HL-60 (cell line): Measurements from ENCODE around the gene CHMP4B.
A peak's percentile ranks its signal among the peaks of the same experiment; 100 is the strongest.

Source experiments
- DNase-seq, 2 experiments: peaks; one replicate each; pipeline ENCODE4 v3.0.0-alpha.2; 2010 to 2020; ENCODE audit warnings: low read depth in 1 of 2, low spot score in 1 of 2
- H3K27ac ChIP-seq: fragments of 250-450 bp; sonication (Bioruptor Pico); replicated peaks from 2 replicates; pipeline ENCODE4 v1.5.1; 2020; ENCODE audit warnings: mild to moderate bottlenecking, moderate library complexity
- H3K27me3 ChIP-seq: fragments of 250-450 bp; sonication (Bioruptor Pico); 2 replicates; pipeline ENCODE4 v1.5.1; 2021; ENCODE audit warnings: mild to moderate bottlenecking, moderate library complexity; ENCODE audit not compliant: insufficient read depth, poor library complexity, severe bottlenecking
- H3K4me3 ChIP-seq: replicated peaks from 2 replicates; pipeline ENCODE4 v1.5.1; 2011; ENCODE audit warnings: mild to moderate bottlenecking, control low read depth, low read length; ENCODE audit not compliant: insufficient read depth
- GABPA ChIP-seq: IDR thresholded peaks from 2 replicates; pipeline ENCODE4 v1.6.1; 2012; ENCODE audit warnings: low read depth
- POLR2AphosphoS5 ChIP-seq: IDR thresholded peaks from 2 replicates; pipeline ENCODE4 v1.6.1; 2012; ENCODE audit warnings: low read depth
- SPI1 ChIP-seq: IDR thresholded peaks from 2 replicates; pipeline ENCODE4 v1.6.1; 2012; ENCODE audit warnings: low read depth, mild to moderate bottlenecking, borderline replicate concordance
- TF ChIP-seq, protein P1 (sequence below): IDR thresholded peaks from one replicate; pipeline ENCODE4 v1.5.1; 2011; ENCODE audit warnings: low read length, control low read depth, inconsistent platforms; ENCODE audit not compliant: insufficient read depth
- TF ChIP-seq, protein P2 (sequence below): IDR thresholded peaks from 2 replicates; pipeline ENCODE4 v1.6.1; 2012; ENCODE audit warnings: low read depth; ENCODE audit not compliant: insufficient replicate concordance

CHMP4B gene

DNA sequence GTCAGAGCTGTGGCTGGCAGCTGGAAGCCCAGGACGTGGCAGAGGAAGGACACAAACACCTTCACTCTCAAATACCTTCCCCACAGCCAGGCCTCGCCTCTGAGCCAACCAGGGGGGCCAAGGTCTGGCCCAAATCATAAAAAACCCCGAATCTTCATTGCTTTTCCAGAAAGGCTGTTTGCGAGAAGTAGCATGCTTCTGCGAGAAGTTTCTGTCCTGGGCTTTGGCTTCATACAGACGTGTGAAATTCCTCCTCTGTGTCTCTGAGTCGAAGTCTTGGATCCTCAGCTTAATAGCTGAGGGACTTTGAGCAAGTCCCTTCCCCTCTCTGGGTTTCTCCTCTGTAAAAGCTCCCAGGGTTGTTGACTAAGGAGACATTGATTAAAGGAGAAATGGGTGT is 63.0 kb downstream of the CHMP4B start:
- DNase-seq: no peak
- H3K27ac ChIP-seq: no peak overlapping the region
- no peak overlapping the region for H3K4me3 ChIP-seq
- TF ChIP-seq, protein P1, sequence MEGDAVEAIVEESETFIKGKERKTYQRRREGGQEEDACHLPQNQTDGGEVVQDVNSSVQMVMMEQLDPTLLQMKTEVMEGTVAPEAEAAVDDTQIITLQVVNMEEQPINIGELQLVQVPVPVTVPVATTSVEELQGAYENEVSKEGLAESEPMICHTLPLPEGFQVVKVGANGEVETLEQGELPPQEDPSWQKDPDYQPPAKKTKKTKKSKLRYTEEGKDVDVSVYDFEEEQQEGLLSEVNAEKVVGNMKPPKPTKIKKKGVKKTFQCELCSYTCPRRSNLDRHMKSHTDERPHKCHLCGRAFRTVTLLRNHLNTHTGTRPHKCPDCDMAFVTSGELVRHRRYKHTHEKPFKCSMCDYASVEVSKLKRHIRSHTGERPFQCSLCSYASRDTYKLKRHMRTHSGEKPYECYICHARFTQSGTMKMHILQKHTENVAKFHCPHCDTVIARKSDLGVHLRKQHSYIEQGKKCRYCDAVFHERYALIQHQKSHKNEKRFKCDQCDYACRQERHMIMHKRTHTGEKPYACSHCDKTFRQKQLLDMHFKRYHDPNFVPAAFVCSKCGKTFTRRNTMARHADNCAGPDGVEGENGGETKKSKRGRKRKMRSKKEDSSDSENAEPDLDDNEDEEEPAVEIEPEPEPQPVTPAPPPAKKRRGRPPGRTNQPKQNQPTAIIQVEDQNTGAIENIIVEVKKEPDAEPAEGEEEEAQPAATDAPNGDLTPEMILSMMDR: no peak
- TF ChIP-seq, protein P2, sequence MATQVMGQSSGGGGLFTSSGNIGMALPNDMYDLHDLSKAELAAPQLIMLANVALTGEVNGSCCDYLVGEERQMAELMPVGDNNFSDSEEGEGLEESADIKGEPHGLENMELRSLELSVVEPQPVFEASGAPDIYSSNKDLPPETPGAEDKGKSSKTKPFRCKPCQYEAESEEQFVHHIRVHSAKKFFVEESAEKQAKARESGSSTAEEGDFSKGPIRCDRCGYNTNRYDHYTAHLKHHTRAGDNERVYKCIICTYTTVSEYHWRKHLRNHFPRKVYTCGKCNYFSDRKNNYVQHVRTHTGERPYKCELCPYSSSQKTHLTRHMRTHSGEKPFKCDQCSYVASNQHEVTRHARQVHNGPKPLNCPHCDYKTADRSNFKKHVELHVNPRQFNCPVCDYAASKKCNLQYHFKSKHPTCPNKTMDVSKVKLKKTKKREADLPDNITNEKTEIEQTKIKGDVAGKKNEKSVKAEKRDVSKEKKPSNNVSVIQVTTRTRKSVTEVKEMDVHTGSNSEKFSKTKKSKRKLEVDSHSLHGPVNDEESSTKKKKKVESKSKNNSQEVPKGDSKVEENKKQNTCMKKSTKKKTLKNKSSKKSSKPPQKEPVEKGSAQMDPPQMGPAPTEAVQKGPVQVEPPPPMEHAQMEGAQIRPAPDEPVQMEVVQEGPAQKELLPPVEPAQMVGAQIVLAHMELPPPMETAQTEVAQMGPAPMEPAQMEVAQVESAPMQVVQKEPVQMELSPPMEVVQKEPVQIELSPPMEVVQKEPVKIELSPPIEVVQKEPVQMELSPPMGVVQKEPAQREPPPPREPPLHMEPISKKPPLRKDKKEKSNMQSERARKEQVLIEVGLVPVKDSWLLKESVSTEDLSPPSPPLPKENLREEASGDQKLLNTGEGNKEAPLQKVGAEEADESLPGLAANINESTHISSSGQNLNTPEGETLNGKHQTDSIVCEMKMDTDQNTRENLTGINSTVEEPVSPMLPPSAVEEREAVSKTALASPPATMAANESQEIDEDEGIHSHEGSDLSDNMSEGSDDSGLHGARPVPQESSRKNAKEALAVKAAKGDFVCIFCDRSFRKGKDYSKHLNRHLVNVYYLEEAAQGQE: no peak
- TF ChIP-seq POLR2AphosphoS5 (no peak), GABPA (no peak)
- H3K27me3 ChIP-seq: no peaks in the 10 kb centered on the region

DNA sequence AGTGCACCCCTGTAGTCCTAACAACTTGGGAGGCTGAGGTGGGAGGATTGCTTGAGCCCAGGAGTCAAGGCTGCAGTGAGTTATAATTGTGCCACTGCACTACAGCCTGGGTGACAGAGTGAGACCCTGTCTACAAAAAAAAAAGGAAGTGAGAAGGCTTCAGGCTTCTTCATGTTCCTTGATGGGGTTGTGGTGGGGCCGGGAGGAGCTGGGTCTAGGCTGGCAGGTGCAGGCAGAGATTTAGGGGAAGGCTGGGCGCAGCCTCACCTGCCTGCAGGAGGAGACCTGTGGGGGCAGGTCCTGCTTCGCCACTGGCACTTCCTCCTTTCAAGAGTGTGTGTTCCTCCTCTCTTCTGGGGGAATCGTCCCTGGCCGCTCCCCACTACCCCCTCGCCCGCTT is 63.9 kb downstream of the CHMP4B start:
- Histone ChIP-seq H3K27me3 (no peaks in the 10 kb centered on the region), H3K27ac (no peak overlapping the region), H3K4me3 (no peak overlapping the region)
- TF ChIP-seq SPI1 (peak; percentile 78), GABPA (no peak)
- no peak for DNase-seq

DNA sequence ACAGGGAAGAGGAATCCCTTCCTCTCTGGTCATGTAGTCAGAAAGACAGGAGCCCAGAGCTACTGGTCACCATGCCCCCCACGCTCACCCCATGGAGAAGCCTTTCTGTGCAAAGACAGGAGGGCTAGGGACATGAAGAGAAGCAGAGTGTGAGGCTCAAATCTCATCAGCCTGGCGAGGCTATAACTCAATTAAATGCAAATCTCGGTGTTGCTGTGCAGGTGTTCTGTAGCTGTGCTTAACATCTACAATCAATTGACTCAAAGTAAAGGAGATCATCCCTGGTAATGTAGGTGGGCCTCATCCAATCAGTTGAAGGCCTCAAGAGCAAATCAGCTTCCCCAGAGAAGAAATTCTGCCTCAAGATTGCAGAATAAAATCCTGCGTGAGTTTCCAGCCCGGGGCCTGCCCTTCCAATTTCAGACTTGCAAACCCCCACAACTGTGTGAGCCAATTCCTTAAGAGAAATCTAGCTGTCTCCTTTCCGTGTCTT is 64.4 kb downstream of the CHMP4B start:
- H3K27me3 ChIP-seq: no peaks in the 10 kb centered on the region
- no peak overlapping the region for H3K27ac ChIP-seq
- TF ChIP-seq, protein P1: no peak
- TF ChIP-seq GABPA: no peak
- no peak for TF ChIP-seq POLR2AphosphoS5
- TF ChIP-seq, protein P2: no peak
- no peak for TF ChIP-seq SPI1
- DNase-seq: no peak
- no peak overlapping the region for H3K4me3 ChIP-seq

DNA sequence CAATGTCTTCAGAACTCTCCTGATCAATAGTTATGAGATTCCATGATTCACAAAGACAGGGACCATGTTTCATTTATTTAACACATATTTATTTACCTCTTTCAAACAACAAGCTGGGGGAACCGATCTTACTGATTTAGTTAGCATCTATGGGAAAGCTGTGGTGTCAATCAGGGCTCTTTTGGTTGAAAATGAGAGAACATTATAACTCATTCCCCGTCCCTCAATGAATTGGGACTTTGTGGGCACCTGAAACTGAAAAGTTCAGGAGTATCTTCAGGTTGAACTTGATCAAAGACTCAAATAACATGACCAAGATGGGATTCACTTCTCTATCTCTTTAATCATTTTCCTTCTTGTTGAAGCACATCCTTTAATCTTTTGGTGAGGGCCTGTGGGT is 67.4 kb downstream of the CHMP4B start:
- no peak for TF ChIP-seq POLR2AphosphoS5
- TF ChIP-seq, protein P2: no peak
- TF ChIP-seq GABPA: no peak
- TF ChIP-seq SPI1: no peak
- TF ChIP-seq, protein P1: no peak
- Histone ChIP-seq H3K27me3 (no peaks in the 10 kb centered on the region), H3K4me3 (no peak overlapping the region), H3K27ac (no peak overlapping the region)
- no peak for DNase-seq
